Ascending aorta (tissue), 2 donors: Measurements from ENCODE around the gene KLF3. TPM values are rescaled to one million over a fixed set of nuclear protein-coding genes. Genes with fewer than 3 reads are reported as not detected.

Experiments used
- DNase-seq, 2 donors: peaks; one replicate each; pipeline ENCODE4 v3.0.0-alpha.2; 2019; ENCODE audit warnings: low spot score in 2 of 2
- H3K27ac ChIP-seq, 2 donors: fragments of 200-600 bp; sonication (generic); one replicate each; pipeline ENCODE4 v1.5.1; 2016 to 2017; ENCODE audit warnings: mild to moderate bottlenecking in 1 of 2
- H3K27me3 ChIP-seq: fragments of 200-600 bp; sonication (generic); one replicate; pipeline ENCODE4 v1.5.1; 2017
- H3K36me3 ChIP-seq, 2 donors: fragments of 200-600 bp; sonication (generic); one replicate each; pipeline ENCODE4 v1.5.1; 2016
- H3K4me1 ChIP-seq, 2 donors: fragments of 200-600 bp; sonication (generic); one replicate each; pipeline ENCODE4 v1.5.1; 2016 to 2017; ENCODE audit warnings: mild to moderate bottlenecking in 1 of 2
- H3K4me3 ChIP-seq, 2 donors: fragments of 200-600 bp; sonication (generic); one replicate each; pipeline ENCODE4 v1.5.1; 2016 to 2017; ENCODE audit warnings: mild to moderate bottlenecking in 1 of 2
- H3K9me3 ChIP-seq, 2 donors: fragments of 200-600 bp; sonication (generic); one replicate each; pipeline ENCODE4 v1.5.1; 2016
- intact Hi-C: fragments of 100-400 bp; cut with DNase I; formaldehyde crosslinking; loops from one replicate; pipeline ENCODE4 v1.15.1; 2023
- total RNA-seq: library from RNA; depleted of rRNA; stranded (reverse); fragments of >200 nt; gene quantifications from one replicate; pipeline ENCODE4 v1.1.0, GENCODE V29; 2016
- TF ChIP-seq, protein P1 (sequence below), 3 experiments: fragments of 200-600 bp in 2 of 3; fragments of 450-650 bp in 1 of 3; sonication (generic) in 2 of 3; IDR thresholded peaks; one replicate each; pipeline ENCODE4 v1.5.1; 2016 to 2019; ENCODE audit warnings: antibody characterized with exemption in 3 of 3, mild to moderate bottlenecking in 1 of 3, moderate library complexity in 1 of 3

KLF3 gene
- total RNA-seq, 1 donor from 2014 or later: 21.5 TPM

DNA sequence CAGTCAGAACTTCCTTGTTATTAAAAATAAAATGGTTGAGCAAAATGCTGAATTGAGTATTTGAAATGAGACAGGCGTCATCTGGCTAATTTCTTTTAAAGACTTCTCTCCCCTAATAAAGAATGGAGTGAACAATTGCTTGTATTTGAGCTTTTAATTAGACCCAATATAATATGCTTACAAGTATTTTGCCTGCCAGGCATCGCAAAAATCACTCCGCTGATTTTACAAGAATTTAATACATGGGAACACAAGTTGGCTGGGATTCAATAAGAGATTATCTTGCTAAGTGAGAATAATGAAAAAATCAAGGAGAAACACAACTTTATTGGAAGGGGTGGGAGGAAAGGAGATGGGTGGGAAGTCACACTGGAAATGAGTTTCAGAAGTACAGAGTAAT lies 52.3 kb downstream of the KLF3 start:
- Histone ChIP-seq H3K27ac (no peak overlapping the region), H3K4me3 (no peak overlapping the region), H3K4me1 (no peaks in the 10 kb centered on the region), H3K27me3 (no peaks in the 10 kb centered on the region), H3K9me3 (no peaks in the 10 kb centered on the region), H3K36me3 (no peaks in the 10 kb centered on the region)
- TF ChIP-seq, protein P1, sequence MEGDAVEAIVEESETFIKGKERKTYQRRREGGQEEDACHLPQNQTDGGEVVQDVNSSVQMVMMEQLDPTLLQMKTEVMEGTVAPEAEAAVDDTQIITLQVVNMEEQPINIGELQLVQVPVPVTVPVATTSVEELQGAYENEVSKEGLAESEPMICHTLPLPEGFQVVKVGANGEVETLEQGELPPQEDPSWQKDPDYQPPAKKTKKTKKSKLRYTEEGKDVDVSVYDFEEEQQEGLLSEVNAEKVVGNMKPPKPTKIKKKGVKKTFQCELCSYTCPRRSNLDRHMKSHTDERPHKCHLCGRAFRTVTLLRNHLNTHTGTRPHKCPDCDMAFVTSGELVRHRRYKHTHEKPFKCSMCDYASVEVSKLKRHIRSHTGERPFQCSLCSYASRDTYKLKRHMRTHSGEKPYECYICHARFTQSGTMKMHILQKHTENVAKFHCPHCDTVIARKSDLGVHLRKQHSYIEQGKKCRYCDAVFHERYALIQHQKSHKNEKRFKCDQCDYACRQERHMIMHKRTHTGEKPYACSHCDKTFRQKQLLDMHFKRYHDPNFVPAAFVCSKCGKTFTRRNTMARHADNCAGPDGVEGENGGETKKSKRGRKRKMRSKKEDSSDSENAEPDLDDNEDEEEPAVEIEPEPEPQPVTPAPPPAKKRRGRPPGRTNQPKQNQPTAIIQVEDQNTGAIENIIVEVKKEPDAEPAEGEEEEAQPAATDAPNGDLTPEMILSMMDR (IDR thresholded peaks at IDR 0.05): no peak
- DNase-seq: no peak
- intact Hi-C loops: no loop called here

DNA sequence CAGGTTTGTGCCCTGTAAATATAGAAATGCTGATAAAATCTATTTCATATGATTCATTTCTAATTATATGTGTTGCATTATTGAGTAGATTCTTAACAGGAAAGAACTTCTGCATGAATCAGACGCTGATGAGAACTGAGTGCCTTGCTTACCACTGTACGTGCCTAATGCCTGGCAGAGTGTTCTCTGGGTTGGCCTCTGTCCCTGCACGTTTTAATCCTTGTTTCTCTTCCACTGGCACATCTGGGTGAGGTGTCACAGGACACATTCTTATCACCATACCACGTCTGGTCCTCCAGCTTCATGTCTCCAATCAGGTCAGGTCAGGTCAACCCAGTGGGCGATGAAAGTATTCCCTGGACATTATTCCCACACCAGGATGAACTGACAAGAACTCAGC lies 53.6 kb downstream of the KLF3 start:
- intact Hi-C loops: no loop called here

DNA sequence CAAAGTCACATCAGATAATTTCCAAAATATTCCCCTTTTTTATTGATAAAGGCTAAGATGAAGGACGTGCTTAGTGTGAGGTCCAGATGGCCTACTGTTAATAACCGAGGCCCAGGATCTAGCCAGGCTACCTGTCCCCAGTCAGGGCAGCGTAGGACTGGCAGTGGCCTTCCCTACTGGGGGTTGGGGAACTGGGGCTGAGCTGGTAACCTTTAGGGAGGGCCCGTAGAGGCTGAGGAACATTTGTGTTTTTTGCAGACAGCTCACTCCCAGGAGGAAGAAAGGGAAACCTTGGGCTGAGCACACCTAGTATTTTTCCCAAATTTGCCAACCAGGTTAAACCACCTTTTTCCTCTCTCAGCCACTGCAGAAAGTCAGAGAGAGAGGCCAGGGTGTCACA lies 59.1 kb downstream of the KLF3 start:
- no peaks in the 10 kb centered on the region for H3K27me3 ChIP-seq

More for the DNA sequence above, 53.6 kb downstream of the KLF3 start:
- no peak for DNase-seq
- no peaks in the 10 kb centered on the region for H3K36me3 ChIP-seq
- H3K27me3 ChIP-seq: no peaks in the 10 kb centered on the region
- no peaks in the 10 kb centered on the region for H3K4me1 ChIP-seq
- TF ChIP-seq, protein P1 (IDR thresholded peaks at IDR 0.05): no peak
- H3K9me3 ChIP-seq: no peaks in the 10 kb centered on the region
- H3K27ac ChIP-seq: no peak overlapping the region
- no peak overlapping the region for H3K4me3 ChIP-seq

DNA sequence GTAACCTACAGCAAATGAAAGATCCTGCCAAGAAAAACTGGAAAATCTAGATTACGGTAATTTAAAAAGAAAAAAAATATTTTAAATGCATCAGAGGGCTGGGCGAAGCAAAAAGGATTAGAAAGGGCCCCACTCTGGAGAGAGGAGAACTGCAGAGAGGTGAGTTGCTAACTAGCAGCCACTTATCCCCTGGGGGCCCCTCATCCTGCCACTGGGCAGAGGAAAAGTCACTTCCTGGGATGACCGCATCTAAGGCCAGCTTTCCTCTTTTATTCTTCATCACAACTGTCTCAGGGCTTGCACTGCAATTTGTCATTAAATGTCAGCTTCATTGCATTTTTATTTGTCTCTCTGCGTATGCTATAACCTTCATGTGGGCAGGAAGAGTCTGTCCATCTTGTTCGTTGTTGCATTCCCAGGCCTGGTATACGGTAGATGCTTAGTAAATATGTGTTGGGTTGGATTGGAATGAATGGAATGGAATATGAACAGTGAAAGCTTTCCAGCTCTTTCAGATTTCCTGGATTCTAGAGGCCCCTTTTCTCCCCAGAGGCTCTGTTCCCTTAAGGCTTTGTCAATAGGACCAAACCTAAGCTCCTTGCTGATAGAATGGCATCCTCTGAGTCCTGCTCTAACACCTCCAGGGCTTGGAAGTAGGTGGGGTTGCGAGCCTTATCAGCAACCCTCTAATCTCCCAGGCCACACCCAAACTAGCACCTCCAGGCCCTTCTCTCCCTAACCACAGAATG lies 59.9 kb downstream of the KLF3 start:
- TF ChIP-seq, protein P1 (IDR thresholded peaks at IDR 0.05): no peak
- H3K4me3 ChIP-seq: no peak overlapping the region
- H3K36me3 ChIP-seq: no peaks in the 10 kb centered on the region
- no peaks in the 10 kb centered on the region for H3K27me3 ChIP-seq
- no peak overlapping the region for H3K27ac ChIP-seq
- no peak for DNase-seq
- H3K4me1 ChIP-seq: no peaks in the 10 kb centered on the region
- H3K9me3 ChIP-seq: no peaks in the 10 kb centered on the region
- intact Hi-C loops: no loop called here

More for the DNA sequence above, 59.1 kb downstream of the KLF3 start:
- no peaks in the 10 kb centered on the region for H3K9me3 ChIP-seq
- no peak overlapping the region for H3K27ac ChIP-seq
- H3K36me3 ChIP-seq: no peaks in the 10 kb centered on the region
- H3K4me3 ChIP-seq: no peak overlapping the region
- intact Hi-C loops: no loop called here
- TF ChIP-seq, protein P1 (IDR thresholded peaks at IDR 0.05): no peak
- DNase-seq: no peak
- no peaks in the 10 kb centered on the region for H3K4me1 ChIP-seq

DNA sequence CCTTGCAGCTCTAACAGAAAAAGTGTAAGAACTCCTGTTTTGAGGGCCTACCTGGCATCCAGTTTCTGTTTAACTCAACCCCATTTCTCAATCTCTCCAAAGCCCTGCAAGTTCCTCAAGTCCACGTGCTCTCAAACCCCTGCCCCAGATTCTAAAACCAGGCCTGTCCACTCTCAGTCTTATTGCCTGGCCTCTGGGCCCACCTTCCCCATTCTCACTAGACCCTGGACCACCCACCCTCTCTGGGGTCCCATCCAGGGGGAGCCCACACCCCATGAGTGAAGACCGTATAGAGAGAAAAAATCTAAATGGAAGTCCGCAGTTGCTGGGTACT lies 60.4 kb downstream of the KLF3 start:
- Histone ChIP-seq H3K36me3 (no peaks in the 10 kb centered on the region), H3K4me1 (no peaks in the 10 kb centered on the region), H3K27ac (no peak overlapping the region), H3K9me3 (no peaks in the 10 kb centered on the region), H3K27me3 (no peaks in the 10 kb centered on the region), H3K4me3 (no peak overlapping the region)
- no peak for DNase-seq
- TF ChIP-seq, protein P1 (IDR thresholded peaks at IDR 0.05): no peak
- intact Hi-C loops: no loop called here
